Stimulated activated CD4-positive, alpha-beta T cell treated with anti-CD3 and anti-CD28 coated beads, Interleukin-1b, Interleukin-23, amount 100 ng/mL, for 1 hour (primary cell): ENCODE measurements around the gene IFRD1.

Experiments used
- DNase-seq, 2 donors: peaks; one replicate each; pipeline ENCODE4 v3.0.0-alpha.2; 2020; ENCODE audit warnings: low read depth in 2 of 2

Gene IFRD1, protein sequence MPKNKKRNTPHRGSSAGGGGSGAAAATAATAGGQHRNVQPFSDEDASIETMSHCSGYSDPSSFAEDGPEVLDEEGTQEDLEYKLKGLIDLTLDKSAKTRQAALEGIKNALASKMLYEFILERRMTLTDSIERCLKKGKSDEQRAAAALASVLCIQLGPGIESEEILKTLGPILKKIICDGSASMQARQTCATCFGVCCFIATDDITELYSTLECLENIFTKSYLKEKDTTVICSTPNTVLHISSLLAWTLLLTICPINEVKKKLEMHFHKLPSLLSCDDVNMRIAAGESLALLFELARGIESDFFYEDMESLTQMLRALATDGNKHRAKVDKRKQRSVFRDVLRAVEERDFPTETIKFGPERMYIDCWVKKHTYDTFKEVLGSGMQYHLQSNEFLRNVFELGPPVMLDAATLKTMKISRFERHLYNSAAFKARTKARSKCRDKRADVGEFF

DNA sequence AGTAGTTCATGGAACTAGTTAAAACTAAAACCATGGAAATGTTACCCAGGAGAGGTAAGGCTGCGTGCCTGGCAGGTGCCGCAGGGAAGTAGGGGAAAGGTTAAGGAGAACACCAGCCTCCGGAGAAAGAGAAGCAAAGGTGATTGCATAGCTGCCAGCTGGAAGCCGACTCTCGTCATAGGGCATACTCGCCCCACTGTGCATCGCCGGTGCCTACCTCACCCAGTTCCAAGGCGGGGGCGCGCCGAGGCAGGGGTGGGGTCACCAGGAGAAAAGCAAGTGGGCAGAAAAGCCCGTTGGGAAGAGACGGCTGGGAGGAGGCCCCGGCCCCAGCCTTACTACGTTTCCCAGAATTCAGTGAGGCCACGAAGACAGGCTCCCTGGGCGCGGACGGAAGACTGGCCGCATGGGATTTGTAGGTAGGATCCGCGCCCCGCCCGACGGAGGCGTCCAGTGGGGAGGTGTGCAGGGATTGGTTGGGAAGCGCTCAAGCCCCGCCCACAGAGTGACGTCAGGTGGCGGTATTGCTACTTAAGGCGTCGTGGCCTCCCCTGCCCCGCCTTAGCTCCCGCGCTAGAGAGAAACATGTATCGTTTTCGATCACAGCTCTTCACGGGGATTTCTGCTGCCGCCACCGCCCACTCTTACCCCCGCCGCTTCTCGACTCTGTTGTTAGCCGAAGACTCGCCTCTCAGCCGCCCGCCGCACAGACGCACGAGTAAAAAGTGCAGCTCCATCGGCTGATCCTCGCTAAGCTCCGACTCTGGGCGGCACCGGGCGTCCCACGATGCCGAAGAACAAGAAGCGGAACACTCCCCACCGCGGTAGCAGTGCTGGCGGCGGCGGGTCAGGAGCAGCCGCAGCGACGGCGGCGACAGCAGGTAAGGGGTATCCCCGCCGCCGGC lies at the start of gene IFRD1:
Gene IFRD1 (plus strand): TSS at position 559 of the 905 bp plus-strand sequence. CDS start 229 bp downstream, at position 788.
- peak; percentile 96 to 99 for DNase-seq

DNA sequence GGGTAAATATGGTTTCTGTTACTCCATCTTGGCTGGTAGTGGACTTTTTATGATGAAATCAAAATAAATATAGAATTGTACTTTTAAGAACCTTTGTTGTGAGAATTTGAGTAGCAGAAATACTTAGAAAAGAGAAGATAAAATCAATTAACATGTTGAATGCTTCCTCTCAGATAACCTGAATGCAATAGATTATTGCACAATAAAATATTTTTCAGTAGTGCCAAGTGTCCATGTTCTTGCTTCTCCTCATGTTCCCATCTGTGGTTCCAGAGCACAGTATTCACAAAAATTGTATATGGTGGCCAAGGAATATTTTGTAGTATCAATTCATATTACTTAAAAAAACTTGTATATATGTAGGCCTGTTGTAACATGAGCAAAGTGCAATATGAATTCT lies 45.9 kb upstream of the IFRD1 start:
- no peak for DNase-seq

DNA sequence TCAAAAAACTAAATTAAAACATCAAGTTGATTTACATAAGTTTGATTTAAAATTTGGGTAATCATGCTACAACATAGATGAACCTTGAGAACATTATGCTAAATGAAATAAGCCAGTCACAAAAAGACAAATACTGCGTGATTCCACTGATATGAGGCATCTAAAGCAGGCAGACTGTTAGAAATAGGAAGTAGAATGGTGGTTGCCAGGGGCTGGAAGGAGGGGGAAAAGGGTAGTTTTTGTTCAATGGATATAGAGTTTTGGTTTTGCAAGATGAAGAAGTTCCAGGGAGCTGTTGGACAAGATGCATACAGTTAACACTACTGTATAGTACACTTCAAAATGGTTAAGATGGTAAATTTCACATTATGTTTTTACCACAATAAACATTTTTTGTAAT lies 45.0 kb upstream of the IFRD1 start:
- no peak for DNase-seq

- no peak for DNase-seq
These were observed 43.0 kb upstream of the IFRD1 start for GRCh38 chr7:112407261-112407660.

- no peak for DNase-seq
These were observed 40.2 kb upstream of the IFRD1 start for GRCh38 chr7:112410092-112410491.

DNA sequence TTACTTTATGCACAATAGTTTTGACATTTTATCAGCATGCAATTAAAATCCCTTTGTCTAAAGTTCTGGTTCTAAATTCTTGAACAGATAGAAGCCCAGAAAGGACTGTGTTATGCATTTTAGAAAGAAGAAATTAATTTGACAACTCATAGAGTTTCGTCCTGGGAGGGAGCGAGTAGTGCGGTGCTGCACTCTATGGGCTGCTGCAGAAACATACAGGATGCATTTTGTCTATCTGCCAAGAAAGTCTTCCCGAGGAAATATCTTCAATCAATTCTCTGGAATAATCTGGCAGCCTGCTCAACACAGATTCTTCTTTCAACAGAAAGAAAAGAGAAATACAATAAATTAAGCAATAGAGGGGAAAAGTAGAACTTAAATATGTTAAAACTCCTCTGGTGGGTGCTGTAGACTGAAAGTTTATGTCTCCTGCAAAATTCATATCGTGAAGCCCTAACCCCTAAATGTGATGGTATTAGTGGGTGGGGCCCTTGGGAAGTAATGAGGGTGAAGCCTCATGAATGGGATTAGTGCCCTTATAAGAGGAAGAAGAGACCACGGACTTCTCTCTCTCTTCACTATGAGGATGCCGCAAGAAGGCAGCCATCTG lies 39.0 kb upstream of the IFRD1 start:
- DNase-seq, result no peak

GRCh38 chr7:112414855-112415490 lies 35.3 kb upstream of the IFRD1 start:
- no peak for DNase-seq

DNA sequence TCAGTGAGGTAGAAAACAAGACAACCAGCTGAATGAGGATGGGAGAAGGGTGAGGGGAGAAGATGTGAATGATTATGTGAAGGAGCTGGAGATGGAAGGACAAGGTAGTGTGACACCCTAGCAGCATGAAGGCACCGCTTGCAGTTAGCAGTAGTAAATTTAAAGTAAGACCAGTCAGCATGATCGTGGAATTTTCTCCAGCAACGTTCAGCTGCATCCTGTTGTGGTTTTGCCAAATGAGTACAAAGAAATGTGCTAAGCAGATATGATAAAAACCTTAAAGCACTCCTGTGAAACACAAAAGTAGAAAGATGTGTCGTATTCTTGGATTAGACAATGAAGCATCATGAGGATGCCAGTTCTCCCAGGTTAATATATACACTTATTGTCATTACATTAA lies 34.1 kb upstream of the IFRD1 start:
- DNase-seq, result no peak

DNA sequence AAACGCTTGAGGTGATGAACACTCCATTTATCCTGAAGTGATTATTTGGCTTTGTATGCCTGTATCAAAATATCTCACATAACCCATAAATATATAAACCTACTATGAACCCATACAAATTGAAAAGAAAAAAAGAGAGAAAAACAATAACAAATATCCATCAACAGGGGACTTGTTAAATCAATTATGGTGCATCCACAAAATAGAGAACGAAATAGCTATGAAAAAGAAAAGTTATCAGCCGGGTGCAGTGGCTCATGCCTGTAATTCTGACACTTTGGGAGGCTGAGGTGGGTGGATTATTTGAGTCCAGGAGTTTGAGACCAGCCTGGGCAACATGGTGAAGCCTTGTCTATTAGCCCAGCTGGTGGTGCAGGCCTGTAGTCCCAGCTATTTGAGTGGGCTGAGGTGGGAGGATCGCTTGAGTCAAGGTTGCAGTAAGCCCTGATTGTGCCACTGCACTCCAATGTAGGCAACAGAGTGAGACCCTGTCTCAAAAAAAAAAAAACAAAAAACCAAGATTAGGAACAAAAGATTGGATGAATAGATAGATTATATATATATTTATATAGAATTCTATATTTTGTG lies 30.6 kb upstream of the IFRD1 start:
- no peak for DNase-seq

DNA sequence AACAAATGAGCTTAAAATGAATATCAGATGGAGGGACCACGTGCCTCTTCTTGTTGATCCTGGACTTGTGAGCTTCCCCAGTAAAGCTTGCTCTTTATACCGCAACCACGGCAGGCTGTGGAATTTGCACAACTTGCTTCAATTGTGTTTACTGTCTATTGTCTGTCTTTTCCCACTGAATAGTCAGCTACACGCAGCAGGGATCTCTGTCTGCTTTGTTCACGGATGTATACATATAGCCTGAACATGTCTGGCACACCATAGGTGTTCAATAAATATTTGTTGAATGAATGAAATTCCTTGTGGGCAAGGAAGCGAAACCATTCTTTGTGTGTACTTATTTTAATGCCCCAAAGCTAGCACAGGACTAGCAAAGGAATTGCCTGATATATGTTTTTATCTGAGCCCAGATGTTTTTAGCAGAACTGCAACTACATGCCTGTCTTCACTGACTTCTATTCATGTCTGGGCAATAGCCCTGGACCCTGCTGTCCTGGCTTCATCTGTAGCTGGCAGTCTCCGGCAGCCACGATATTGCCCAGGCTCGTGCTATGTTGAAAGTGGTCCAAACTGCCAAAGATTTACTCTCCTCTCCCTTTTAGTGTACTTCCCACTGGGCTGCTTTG lies 29.9 kb upstream of the IFRD1 start:
- no peak for DNase-seq

DNA sequence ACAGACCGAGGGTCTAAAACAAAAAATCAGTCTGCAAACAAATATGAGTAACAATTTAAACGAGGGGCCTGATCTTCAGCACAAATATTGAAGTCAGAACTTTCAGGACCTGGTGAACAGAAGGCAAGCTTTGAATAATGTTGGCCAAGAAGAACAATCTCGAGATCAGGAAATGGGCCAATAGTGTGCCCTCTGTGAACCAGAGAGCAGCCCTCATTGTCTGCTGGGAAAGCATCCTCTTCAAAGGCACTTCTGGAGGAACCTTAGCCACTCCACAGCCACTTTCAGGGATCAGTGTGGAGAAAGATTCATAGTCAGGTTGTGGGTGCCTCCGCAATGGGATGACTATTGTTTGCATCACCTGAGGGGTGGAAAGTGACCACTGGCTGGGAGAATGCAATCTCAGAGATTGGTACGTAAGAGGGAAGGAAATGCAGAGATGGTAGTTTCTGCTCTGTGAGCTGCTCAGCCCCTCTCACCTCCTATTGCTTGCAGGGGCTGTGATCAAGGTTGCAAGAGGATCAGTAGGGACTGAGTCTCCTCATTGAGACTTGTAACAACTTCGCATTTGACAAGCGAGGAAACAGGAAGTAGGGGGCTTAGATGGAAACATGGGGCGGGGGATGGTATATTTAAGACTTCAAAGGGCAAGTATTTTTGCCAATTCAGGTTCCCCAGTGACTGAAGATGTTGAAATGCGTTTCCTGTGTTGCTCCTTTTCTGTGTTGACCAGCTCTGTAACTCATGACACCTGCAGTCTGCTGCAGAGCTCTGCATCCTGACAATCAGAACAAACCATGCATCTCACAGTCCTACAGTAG lies 28.4 kb upstream of the IFRD1 start:
- DNase-seq, result no peak

DNA sequence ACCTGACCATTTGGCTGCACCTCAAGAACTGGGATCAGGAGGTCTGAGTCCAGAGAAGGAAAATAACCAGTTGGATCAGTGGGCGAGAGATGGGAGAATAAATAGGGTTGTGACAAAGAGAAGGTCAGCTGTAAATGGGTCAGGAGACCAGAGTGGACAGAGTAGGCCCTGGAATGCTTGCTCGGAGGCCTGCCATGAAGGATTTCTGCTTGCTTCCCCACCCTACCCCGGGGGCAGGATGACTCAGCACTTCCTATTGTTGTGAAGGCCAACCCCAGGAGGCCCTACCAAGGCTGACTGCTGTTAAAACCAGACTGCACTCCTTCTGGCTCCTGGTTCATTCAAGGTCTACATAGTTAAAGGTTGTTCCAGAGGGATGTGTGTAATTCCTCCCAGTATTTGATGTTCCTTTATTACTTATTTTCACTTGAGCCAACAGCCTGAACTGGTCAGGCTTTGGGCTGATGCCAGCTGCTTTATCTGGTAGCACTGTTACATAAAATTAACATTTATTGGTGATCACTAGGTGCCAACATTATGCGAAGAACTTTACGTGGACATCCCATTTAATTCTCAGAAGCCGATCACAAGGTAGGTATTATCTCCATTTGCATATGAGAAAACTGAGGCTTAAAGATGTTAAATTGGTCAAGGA lies 27.3 kb upstream of the IFRD1 start:
- no peak for DNase-seq

DNA sequence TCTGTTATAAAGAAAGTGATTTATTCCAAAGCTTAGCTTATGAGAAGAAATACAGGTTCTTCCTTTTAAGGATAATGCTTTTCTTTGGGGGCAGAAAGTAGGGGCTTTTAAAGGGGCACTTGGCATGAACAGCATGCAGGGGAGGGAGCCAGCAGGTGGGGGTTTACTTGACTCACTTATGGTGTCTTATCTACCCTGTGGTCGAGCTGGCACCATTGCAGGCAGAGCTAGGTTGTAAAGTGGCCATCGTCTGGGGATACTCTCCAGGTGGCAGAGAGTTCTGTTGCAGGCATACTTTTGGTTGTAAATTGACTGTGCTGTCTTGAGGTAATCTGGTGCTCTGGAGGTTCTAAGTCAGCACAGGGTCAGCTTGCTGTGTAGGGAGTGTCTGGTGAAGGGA lies 26.3 kb upstream of the IFRD1 start:
- no peak for DNase-seq

GRCh38 chr7:112427984-112428383 lies 22.3 kb upstream of the IFRD1 start:
- no peak for DNase-seq

- no peak for DNase-seq
These were observed 21.5 kb upstream of the IFRD1 start for GRCh38 chr7:112428715-112429114.

DNA sequence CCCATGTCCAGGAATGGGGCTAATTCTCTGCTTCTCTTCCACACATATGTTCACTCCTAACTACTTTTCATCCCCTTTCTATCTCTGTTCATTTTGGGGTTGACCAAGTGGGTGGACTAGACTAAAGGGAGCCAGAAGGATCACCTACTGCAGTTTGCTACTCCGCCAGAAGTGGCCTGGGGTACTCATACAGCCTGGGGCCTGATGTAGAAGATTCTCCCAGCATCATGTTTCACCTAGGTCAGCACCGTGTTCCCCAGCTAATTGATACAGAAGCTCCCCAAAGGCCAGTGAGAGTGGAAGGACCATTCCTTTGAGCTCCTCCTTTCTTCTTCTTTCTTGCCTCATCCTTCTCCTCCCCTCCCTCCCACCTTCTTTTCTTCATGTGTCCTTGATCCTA lies 19.6 kb upstream of the IFRD1 start:
- no peak for DNase-seq

GRCh38 chr7:112431803-112432202 lies 18.5 kb upstream of the IFRD1 start:
- DNase-seq, result no peak

- DNase-seq, result no peak
These were observed 17.0 kb upstream of the IFRD1 start for GRCh38 chr7:112433289-112433688.

- DNase-seq, result no peak
These were observed 13.2 kb upstream of the IFRD1 start for GRCh38 chr7:112437072-112437471.

GRCh38 chr7:112439476-112439875 lies 10.8 kb upstream of the IFRD1 start:
- DNase-seq, result no peak
